ENCODE results near the gene CEP89.

Gene CEP89

GRCh38 chr19:32879741-32880140 is 92.0 kb downstream of the CEP89 start:
- TF ChIP-seq CTCF (IDR thresholded peaks at IDR 0.05) = no peak
- H3K36me3 Mint-ChIP-seq (ENCODE audit: low read depth) = peaks cover 34% of the 10 kb centered on the region
- H3K9me3 Mint-ChIP-seq = no peaks in the 10 kb centered on the region
- no peak for DNase-seq
- H3K27me3 Mint-ChIP-seq (ENCODE audit: low read depth, poor library complexity) = peaks cover 3% of the 10 kb centered on the region
- no peak overlapping the region for H3K4me3 Mint-ChIP-seq
- no peaks in the 10 kb centered on the region for H3K4me1 Mint-ChIP-seq
- no peak overlapping the region for H3K27ac Mint-ChIP-seq

- TF ChIP-seq CTCF (IDR thresholded peaks at IDR 0.05) = no peak
- H3K36me3 Mint-ChIP-seq (ENCODE audit: low read depth) = peaks cover 31% of the 10 kb centered on the region
- no peak for DNase-seq
- peaks cover 3% of the 10 kb centered on the region for H3K27me3 Mint-ChIP-seq (ENCODE audit: low read depth, poor library complexity)
- no peaks in the 10 kb centered on the region for H3K9me3 Mint-ChIP-seq
- no peaks in the 10 kb centered on the region for H3K4me1 Mint-ChIP-seq
- no peak overlapping the region for H3K4me3 Mint-ChIP-seq
- H3K27ac Mint-ChIP-seq = no peak overlapping the region
Measured at GRCh38 chr19:32878988-32879387, 92.8 kb downstream of the CEP89 start.

GRCh38 chr19:32877977-32878745 is 93.6 kb downstream of the CEP89 start:
- Mint-ChIP-seq H3K4me1 (no peaks in the 10 kb centered on the region), H3K36me3 (ENCODE audit: low read depth) (peaks cover 22% of the 10 kb centered on the region), H3K27me3 (ENCODE audit: low read depth, poor library complexity) (peaks cover 3% of the 10 kb centered on the region), H3K27ac (no peak overlapping the region), H3K9me3 (no peaks in the 10 kb centered on the region), H3K4me3 (no peak overlapping the region)
- TF ChIP-seq CTCF (IDR thresholded peaks at IDR 0.05) = no peak
- DNase-seq = no peak

- Mint-ChIP-seq H3K9me3 (no peaks in the 10 kb centered on the region), H3K36me3 (ENCODE audit: low read depth) (peaks cover 21% of the 10 kb centered on the region), H3K27ac (no peak overlapping the region), H3K4me1 (no peaks in the 10 kb centered on the region), H3K4me3 (no peak overlapping the region), H3K27me3 (ENCODE audit: low read depth, poor library complexity) (peaks cover 3% of the 10 kb centered on the region)
- TF ChIP-seq CTCF (IDR thresholded peaks at IDR 0.05) = no peak
- DNase-seq = no peak
Measured at GRCh38 chr19:32877323-32877912, 94.3 kb downstream of the CEP89 start.

- no peaks in the 10 kb centered on the region for H3K9me3 Mint-ChIP-seq
- H3K4me3 Mint-ChIP-seq = no peak overlapping the region
- peaks cover 21% of the 10 kb centered on the region for H3K36me3 Mint-ChIP-seq (ENCODE audit: low read depth)
- no peak for TF ChIP-seq CTCF (IDR thresholded peaks at IDR 0.05)
- no peaks in the 10 kb centered on the region for H3K4me1 Mint-ChIP-seq
- DNase-seq = no peak
- H3K27me3 Mint-ChIP-seq (ENCODE audit: low read depth, poor library complexity) = peaks cover 3% of the 10 kb centered on the region
- H3K27ac Mint-ChIP-seq = no peak overlapping the region
Measured at GRCh38 chr19:32876919-32877285, 94.9 kb downstream of the CEP89 start.
